Uterus (tissue), 4 donors: Measurements from ENCODE around the gene ERG. TPM values are rescaled to one million over a fixed set of nuclear protein-coding genes. Genes with fewer than 3 reads are reported as not detected.

Source experiments
- DNase-seq, 2 donors: peaks; one replicate each; pipeline ENCODE4 v3.0.0-alpha.2; 2019 to 2020
- H3K27ac ChIP-seq, 2 donors: fragments of 200-600 bp; sonication (generic); 1 replicate in 1 of 2; 2 replicates in 1 of 2; pipeline ENCODE4 v1.5.1; 2016 to 2018
- H3K27me3 ChIP-seq, 2 donors: fragments of 200-600 bp; sonication (generic); one replicate each; pipeline ENCODE4 v1.5.1; 2018 to 2019; ENCODE audit warnings: control low read depth in 1 of 2
- H3K36me3 ChIP-seq, 2 donors: fragments of 200-600 bp; sonication (generic); one replicate each; pipeline ENCODE4 v1.5.1; 2019; ENCODE audit warnings: control low read depth in 1 of 2
- H3K4me1 ChIP-seq, 2 donors: fragments of 200-600 bp; sonication (generic); one replicate each; pipeline ENCODE4 v1.5.1; 2018 to 2019; ENCODE audit warnings: control low read depth in 1 of 2
- H3K4me3 ChIP-seq, 2 donors: fragments of 200-600 bp; sonication (generic); 1 replicate in 1 of 2; 2 replicates in 1 of 2; pipeline ENCODE4 v1.5.1; 2018 to 2019; ENCODE audit warnings: mild to moderate bottlenecking in 1 of 2
- H3K9me3 ChIP-seq, 2 donors: fragments of 200-600 bp; sonication (generic); one replicate each; pipeline ENCODE4 v1.5.1; 2019; ENCODE audit warnings: control low read depth in 1 of 2
- CTCF ChIP-seq, 4 experiments: fragments of 200-600 bp in 2 of 4; fragments of 450-650 bp in 2 of 4; sonication (generic) in 2 of 4; IDR thresholded peaks; one replicate each; pipeline ENCODE4 v1.5.1; 2016 to 2019; ENCODE audit warnings: antibody characterized with exemption in 4 of 4, mild to moderate bottlenecking in 2 of 4, moderate library complexity in 1 of 4
- POLR2A ChIP-seq, 2 donors: fragments of 450-650 bp; IDR thresholded peaks; one replicate each; pipeline ENCODE4 v1.6.1; 2016; ENCODE audit warnings: antibody characterized with exemption in 2 of 2, mild to moderate bottlenecking in 1 of 2, moderate library complexity in 1 of 2
- intact Hi-C: fragments of 100-400 bp; cut with DNase I; formaldehyde crosslinking; loops from one replicate; pipeline ENCODE4 v1.15.1; 2023; ENCODE audit warnings: low total_unique reads
- small RNA-seq: library from RNA; depleted of rRNA; stranded (forward); fragments of <200 nt; gene quantifications from one replicate; pipeline ENCODE3, GENCODE V24; 2016
- total RNA-seq, 4 donors: library from RNA; depleted of rRNA in 3 of 4; stranded (reverse); fragments of >200 nt in 3 of 4; gene quantifications; one replicate each; pipeline versions ENCODE4 v1.1.0 to v1.2.4, GENCODE V29; 2014 to 2023
- donor health status: DM: yes; HTN: yes; CAD: no.

The ERG gene
- total RNA-seq, 4 donors from 2014 or later: 10.4 to 78.6 (median 31.1) TPM

- TF ChIP-seq POLR2A (IDR thresholded peaks at IDR 0.05): no peak
- no peak for TF ChIP-seq CTCF (IDR thresholded peaks at IDR 0.05)
- no peaks in the 10 kb centered on the region for H3K27me3 ChIP-seq
- no peaks in the 10 kb centered on the region for H3K36me3 ChIP-seq
- no peak overlapping the region for H3K4me3 ChIP-seq
- no peaks in the 10 kb centered on the region for H3K4me1 ChIP-seq
- no peak for DNase-seq
- H3K9me3 ChIP-seq: no peaks in the 10 kb centered on the region
- H3K27ac ChIP-seq: no peak overlapping the region
- intact Hi-C loops: no loop called here
Measured at GRCh38 chr21:38330666-38331065, 167.6 kb downstream of the ERG start.

Small RNA genes within 50 kb of the gene (small RNA-seq; reads per million reads assigned to genes)
- gene SNRPGP13: not detected

Other genes with a start within 250 kb of the ERG start
- 1 to 10 TPM in 1 of 4 donors, under 1 TPM in 3; 0.21 to 1.1 (median 0.28) TPM for gene KCNJ15, start 241.5 kb downstream of the ERG start, total RNA-seq